ENCODE results near the gene FBXO3. TPM values are rescaled to one million over a fixed set of nuclear protein-coding genes. Genes with fewer than 3 reads are reported as not detected.

Gene FBXO3
- total RNA-seq, result 37.6 and 41.9 TPM in 2 replicates

DNA sequence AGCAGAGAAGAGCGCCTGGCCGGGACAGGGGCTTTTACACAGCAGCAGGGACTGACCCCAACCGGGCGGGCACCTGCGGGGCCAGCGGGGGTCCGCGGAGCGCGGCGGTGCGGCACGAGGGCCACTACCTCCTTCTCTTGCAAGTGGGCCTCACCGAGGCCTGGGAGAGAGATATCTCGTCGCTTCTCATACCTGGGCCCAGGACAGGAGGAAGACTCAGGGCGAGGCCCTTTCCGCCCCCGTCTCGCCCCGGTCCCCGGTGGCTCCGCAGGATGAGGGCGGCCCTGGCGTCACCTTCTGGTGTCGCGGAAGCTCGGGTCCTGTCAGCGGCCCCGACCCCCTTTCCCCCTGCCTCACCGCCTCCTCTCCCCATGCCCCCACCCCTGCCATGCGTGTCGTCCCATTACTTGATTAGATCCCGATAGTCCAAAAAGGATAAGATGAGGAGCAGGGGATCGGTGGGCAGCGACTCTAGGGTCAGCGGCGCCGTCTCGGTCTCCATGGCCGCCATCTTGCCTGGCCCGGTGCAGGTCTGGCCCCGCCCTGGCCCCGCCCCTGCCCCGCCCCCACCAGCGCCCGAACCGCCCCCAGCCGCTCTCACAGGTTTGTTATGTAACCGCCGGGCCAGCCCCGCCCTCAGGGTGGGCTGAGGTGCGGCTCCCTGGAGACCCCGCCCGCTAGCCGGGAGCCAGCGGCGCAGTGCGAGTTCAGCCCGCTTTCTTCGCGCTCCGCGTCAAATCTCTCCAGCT lies at the start of gene FBXO3:
TSS of gene FBXO3 (minus strand) at position 534 of the 749 bp plus-strand sequence. CDS start at position 511, 23 bp downstream.

DNA sequence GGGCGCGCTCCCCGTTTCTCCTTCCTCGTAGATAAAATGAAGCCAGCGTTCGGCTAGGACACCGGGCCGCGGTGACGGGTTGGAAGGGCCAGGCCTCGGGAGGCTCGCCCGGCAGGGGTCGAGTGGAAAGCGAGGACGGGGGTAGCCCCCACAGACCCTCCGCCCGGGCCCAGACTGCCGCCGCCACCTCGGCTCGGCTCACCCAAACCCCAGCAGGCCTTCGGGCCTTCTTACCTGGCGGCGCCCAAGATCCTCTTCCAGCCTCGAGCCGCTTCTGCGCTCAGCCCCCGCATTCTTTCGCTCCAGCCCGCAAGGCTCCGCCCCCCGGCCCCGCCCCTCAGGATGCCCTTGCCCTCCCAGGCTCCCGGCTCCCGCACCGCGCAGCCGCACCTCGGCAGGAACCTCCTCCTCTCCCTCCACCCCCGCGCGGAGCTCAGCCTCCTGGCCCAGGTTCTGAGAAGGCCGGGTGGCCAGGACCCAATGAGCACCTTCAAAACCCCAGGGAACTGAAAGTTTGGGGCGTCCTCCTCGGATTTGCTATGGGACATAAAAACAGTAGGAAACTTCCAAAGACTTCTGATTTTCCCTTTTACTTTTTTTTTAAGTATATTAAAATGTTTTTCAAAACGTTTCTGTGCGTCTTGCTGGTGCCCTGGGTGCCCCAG lies 38.0 kb downstream of the FBXO3 start, which contains the start of gene CD59:
TSS of gene CD59 (minus strand) at position 276 of the 665 bp plus-strand sequence. CDS start 13,978 bp downstream, outside the sequence.

DNA sequence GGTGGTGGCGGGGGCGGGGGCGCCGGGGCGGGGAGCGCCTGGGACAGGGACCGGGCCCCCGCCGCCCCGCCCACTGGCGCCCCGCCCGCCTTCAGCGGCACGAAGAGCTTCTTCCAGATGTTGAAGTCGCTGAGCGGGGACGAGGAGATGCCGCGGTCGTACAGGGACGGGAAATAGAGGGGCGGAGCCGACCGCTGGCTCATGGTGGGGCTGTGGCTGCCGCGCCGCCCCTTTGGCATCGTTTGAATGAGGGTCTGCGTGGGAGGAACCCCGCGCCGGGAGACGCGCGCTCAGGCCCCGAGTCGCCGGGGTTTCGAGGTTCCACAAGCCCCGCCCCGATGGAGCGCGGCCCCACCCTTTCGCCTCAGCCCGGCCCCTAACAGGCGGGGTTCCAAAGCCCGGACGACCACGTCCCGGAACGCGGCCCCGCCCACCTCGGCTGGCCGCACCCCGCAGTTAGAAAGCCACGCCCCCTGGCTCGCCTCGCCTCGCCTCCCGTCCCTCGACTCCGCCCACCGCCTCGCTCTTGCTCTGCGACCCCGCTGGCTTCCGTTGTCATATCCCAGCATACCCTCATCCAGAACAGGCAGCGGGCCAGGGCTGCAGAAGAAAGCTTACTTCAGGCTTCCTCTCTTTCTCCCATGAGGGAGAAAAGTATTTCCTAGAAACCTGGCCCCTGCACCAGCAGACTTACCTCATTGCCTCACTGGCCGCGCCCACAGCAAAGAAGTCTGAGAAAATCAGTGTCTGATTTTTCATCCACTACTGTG lies 73.6 kb downstream of the FBXO3 start, which contains the start of gene C11orf91:
TSS of gene C11orf91 (minus strand) at position 325 of the 770 bp plus-strand sequence. CDS start at position 239, 86 bp downstream.

Other genes with a start within 250 kb of the FBXO3 start
- gene C11orf91, start 73.7 kb downstream of the FBXO3 start, total RNA-seq, result not detected in 2 replicates
- 313 and 508 TPM in 2 replicates for gene CD59, start 38.1 kb downstream of the FBXO3 start, total RNA-seq
- gene LMO2, start 117.6 kb upstream of the FBXO3 start, total RNA-seq, result under 0.01 TPM in 1 of 2 replicates, not detected in the other